Right cardiac atrium (tissue), 5 donors: ENCODE measurements around the gene RHOB. TPM values are rescaled to one million over a fixed set of nuclear protein-coding genes. Genes with fewer than 3 reads are reported as not detected.

Experiments used
- ATAC-seq, 2 donors: fragments of 200-7000 bp; cut with Tn5 transposase; one replicate each; pipeline versions ENCODE4 v1.8.0 to v1.9.1; 2020; ENCODE audit warnings: moderate library complexity in 2 of 2, mild to moderate bottlenecking in 1 of 2
- DNase-seq, 3 donors: peaks; one replicate each; pipeline ENCODE4 v3.0.0-alpha.2; 2020
- H3K27ac ChIP-seq: one replicate; pipeline ENCODE4 v1.5.1; 2013; ENCODE audit warnings: mild to moderate bottlenecking, low read length, control low read depth, moderate library complexity
- H3K27me3 ChIP-seq: one replicate; pipeline ENCODE4 v1.6.1; 2013; ENCODE audit not compliant: control insufficient read depth, insufficient read depth
- H3K4me1 ChIP-seq: one replicate; pipeline ENCODE4 v1.6.1; 2013; ENCODE audit warnings: low read length; ENCODE audit not compliant: control insufficient read depth, insufficient read depth
- H3K4me3 ChIP-seq: one replicate; pipeline ENCODE4 v1.5.1; 2013; ENCODE audit warnings: low read length, control low read depth
- H3K9me3 ChIP-seq: one replicate; pipeline ENCODE4 v1.6.1; 2013; ENCODE audit warnings: low read length; ENCODE audit not compliant: control insufficient read depth
- WGBS: extraction: QIAGEN DNeasy Blood & Tissue Kit; methylation state at CpG from one replicate; pipeline ENCODE4 v1.1.7; 2013; 5-methylcytosine and 5-hydroxymethylcytosine counted together
- intact Hi-C, 4 donors: fragments of 100-400 bp; cut with DNase I; formaldehyde crosslinking; loops; one replicate each; pipeline versions ENCODE4 v1.11.0 to v1.14.0; 2022 to 2023
- long read RNA-seq, 4 donors: library from polyadenylated mRNA; unstranded; transcript quantifications; one replicate each; pipeline ENCODE4 v2.0.0, GENCODE V29; 2020 to 2021
- polyA plus RNA-seq: library from polyadenylated mRNA; stranded (reverse); fragments of 200-250 nt; gene quantifications from one replicate; pipeline ENCODE4 v1.2.3, GENCODE V29; 2013
- total RNA-seq, 4 donors: library from RNA; stranded (reverse); fragmentation: NEBNext Ultra II Directional; extraction: Animal tissue kit (Norgen Biotek cat#: 25700); gene quantifications; one replicate each; pipeline ENCODE4 v1.2.1, GENCODE V29; 2021
- donor health status: healthy with polysubstance abuse.
- donor health status: DM: no; HTN: yes; CAD: no.
- donor health status: DM: no; HTN: no; CAD: no.
- donor health status: DM: no; HTN: yes; CAD: no; lungs with severe emphysema.
- donor health status: DM: yes; HTN: yes; CAD: no.

Gene RHOB
- total RNA-seq (100 to 1,000 TPM; 141 to 365 (median 217) TPM), polyA plus RNA-seq (315 TPM)
- long read RNA-seq, donor 1, transcript RHOB-201 (1 exons, 2,372 nt) = major isoform, 156 of 156 reads
- long read RNA-seq, donor 1, partial matches to known transcripts = 0 of 156 reads
- long read RNA-seq, donor 1, other reads (novel, unspliced or antisense) = 0 of 156 reads
- long read RNA-seq, donor 2, transcript RHOB-201 (1 exons, 2,372 nt) = major isoform, 57 of 57 reads
- long read RNA-seq, donor 2, partial matches to known transcripts = 0 of 57 reads
- long read RNA-seq, donor 2, other reads (novel, unspliced or antisense) = 0 of 57 reads
- long read RNA-seq, donor 3, transcript RHOB-201 (1 exons, 2,372 nt) = major isoform, 188 of 188 reads
- long read RNA-seq, donor 3, partial matches to known transcripts = 0 of 188 reads
- long read RNA-seq, donor 3, other reads (novel, unspliced or antisense) = 0 of 188 reads
- long read RNA-seq, donor 4, transcript RHOB-201 (1 exons, 2,372 nt) = major isoform, 38 of 38 reads
- long read RNA-seq, donor 4, partial matches to known transcripts = 0 of 38 reads
- long read RNA-seq, donor 4, other reads (novel, unspliced or antisense) = 0 of 38 reads

- WGBS = under 1% methylated on average over 60 of the region's 60 CpGs
- Histone ChIP-seq H3K9me3 (no peaks in the 10 kb centered on the region), H3K4me3 (peak within 1 kb of the TSS; percentile 81), H3K4me1 (peaks cover 5% of the 10 kb centered on the region), H3K27ac (peak within 1 kb of the TSS; percentile 97), H3K27me3 (no peaks in the 10 kb centered on the region)
- peak; percentile 97 to 99 (median 99) for DNase-seq
- intact Hi-C loops = loop anchor here (2.0 to 5.0 kb wide), 4 partner anchors 130 to 190 kb away; no protein-coding TSS in a partner anchor
- peak; percentile 93 to 94 for ATAC-seq
Measured at GRCh38 chr2:20446917-20447436, at the start of gene RHOB. Gene RHOB (plus strand): TSS chr2:20447074. CDS start chr2:20447466, 392 bp downstream.

DNA sequence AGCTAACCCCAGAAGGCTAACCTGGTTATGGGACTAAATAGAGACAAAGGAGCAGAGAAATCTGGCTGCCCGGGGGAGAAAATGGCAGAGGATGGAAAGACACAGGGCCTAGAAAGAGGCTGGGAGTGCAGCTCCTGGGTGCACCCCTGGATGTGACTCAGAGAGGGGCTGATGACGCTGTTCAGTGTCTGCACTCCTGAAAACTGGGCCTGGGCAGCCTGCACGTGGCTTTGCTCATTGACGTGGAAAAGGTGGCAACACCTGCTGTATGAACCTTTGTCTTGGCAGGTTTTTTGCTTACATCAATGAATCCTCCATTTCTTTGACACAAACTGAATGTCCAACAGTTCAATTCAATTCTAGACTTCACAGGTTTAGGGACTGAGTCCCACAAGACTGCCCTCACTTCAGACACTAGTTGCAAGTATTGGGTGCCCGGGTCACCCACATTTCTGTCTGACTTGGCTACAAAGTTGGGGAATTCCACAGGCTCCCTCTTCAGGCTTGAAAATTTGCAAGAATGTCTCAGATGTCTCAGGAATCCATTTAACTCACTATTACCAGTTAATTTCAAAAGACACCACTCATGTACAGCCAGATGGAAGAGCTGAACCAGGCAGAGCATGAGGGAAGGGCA, 48.9 kb upstream of the RHOB start:
- intact Hi-C loops = no loop called here
- no peak for ATAC-seq
- no peaks in the 10 kb centered on the region for H3K4me1 ChIP-seq
- no peaks in the 10 kb centered on the region for H3K9me3 ChIP-seq
- no peak overlapping the region for H3K27ac ChIP-seq
- no peaks in the 10 kb centered on the region for H3K27me3 ChIP-seq
- DNase-seq = no peak
- WGBS = 90% methylated on average over 5 of the region's 5 CpGs
- H3K4me3 ChIP-seq = no peak overlapping the region

DNA sequence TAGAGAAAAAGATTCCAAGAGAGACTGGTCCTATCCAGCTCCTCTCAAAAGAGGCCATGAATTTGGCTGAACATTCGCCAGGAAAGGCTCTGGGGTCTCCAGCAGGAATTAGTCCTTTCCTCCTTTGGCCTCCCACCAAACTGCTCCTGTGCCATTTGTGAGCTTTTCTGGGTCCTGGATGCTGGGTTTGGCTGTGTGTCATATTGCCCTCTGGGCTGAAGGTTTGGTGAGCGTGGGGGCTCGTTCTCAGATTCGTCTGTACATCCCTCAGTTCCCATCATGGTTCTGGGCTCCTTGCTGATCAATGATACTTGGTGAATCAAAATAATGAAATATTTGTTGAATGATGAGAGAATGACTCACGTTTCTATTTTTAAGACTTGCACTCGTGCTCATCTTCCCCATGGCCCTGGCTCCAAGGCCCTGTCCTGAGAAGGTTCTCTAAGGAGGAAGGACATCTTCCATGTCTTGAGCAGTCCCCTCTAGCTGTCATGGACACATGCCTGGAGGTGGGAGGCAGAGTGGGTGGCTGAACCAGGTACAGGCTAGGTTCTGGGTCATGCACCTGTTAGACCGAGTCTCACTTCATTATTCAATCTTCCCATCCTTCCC, 47.8 kb upstream of the RHOB start:
- H3K27me3 ChIP-seq = no peaks in the 10 kb centered on the region
- no peak for ATAC-seq
- H3K27ac ChIP-seq = no peak overlapping the region
- 72% methylated on average over 7 of the region's 7 CpGs for WGBS
- H3K4me3 ChIP-seq = no peak overlapping the region
- no peaks in the 10 kb centered on the region for H3K4me1 ChIP-seq
- H3K9me3 ChIP-seq = no peaks in the 10 kb centered on the region
- intact Hi-C loops = no loop called here
- DNase-seq = no peak

GRCh38 chr2:20400306-20400705, 46.6 kb upstream of the RHOB start:
- no peak for DNase-seq
- 92% methylated on average over 1 of the region's 1 CpG for WGBS
- no peak for ATAC-seq
- intact Hi-C loops = no loop called here
- H3K27ac ChIP-seq = no peak overlapping the region
- no peaks in the 10 kb centered on the region for H3K9me3 ChIP-seq
- H3K4me3 ChIP-seq = no peak overlapping the region
- no peaks in the 10 kb centered on the region for H3K27me3 ChIP-seq
- H3K4me1 ChIP-seq = no peaks in the 10 kb centered on the region

- 61% methylated on average over 3 of the region's 3 CpGs for WGBS
- no peak for ATAC-seq
- Histone ChIP-seq H3K4me1 (no peaks in the 10 kb centered on the region), H3K9me3 (no peaks in the 10 kb centered on the region), H3K27me3 (no peaks in the 10 kb centered on the region), H3K27ac (no peak overlapping the region), H3K4me3 (no peak overlapping the region)
- no peak for DNase-seq
- intact Hi-C loops = no loop called here
Measured at GRCh38 chr2:20400787-20401488, 45.9 kb upstream of the RHOB start.

DNA sequence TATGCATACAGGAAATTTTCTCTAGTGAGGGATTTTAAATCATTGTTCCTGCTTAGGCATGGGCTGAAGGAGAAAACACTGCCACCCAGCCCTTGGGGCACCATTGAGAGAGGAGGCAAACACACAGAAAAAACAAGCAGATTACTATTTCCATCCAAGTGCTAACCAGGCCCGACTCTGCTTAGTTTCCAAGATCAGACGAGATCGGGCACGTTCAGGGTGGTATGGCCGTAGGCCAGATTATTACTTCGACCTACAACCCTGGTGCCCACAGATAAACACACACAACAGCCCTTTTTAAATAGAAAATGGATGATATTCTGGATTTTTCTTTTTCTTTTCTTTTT, 45.4 kb upstream of the RHOB start:
- Histone ChIP-seq H3K4me1 (no peaks in the 10 kb centered on the region), H3K27me3 (no peaks in the 10 kb centered on the region), H3K4me3 (no peak overlapping the region), H3K27ac (no peak overlapping the region), H3K9me3 (no peaks in the 10 kb centered on the region)
- intact Hi-C loops = no loop called here
- DNase-seq (no peak), ATAC-seq (no peak)
- 91% methylated on average over 6 of the region's 6 CpGs for WGBS

DNA sequence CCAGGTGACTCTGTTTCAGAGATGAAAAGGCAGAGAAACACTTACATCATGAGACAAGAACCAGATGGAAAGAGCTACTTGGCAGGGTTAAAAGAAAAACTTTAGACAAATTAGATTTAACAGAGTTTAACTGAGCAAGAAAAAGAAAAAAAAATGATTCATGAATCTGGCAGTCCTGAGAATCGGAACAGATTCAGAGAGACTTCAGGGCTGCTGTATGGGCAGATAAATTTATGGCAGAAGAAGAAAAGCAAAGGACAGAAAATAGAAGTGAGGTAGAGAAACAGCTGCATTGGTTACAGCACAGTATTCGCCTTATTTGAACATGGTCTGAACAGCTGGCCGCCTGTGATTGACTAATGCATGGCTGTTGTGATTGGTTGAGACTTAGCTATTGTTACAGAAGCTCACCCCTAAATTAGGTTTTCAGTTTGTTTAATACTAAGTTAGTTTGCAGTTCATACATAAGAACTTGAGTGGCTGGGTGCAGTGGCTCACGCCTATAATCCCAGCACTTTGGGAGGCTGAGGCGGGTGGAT, 43.0 kb upstream of the RHOB start:
- no peaks in the 10 kb centered on the region for H3K4me1 ChIP-seq
- DNase-seq = no peak
- H3K27me3 ChIP-seq = no peaks in the 10 kb centered on the region
- no peak for ATAC-seq
- intact Hi-C loops = no loop called here
- no peaks in the 10 kb centered on the region for H3K9me3 ChIP-seq
- H3K27ac ChIP-seq = no peak overlapping the region
- 85% methylated on average over 5 of the region's 5 CpGs for WGBS
- no peak overlapping the region for H3K4me3 ChIP-seq

DNA sequence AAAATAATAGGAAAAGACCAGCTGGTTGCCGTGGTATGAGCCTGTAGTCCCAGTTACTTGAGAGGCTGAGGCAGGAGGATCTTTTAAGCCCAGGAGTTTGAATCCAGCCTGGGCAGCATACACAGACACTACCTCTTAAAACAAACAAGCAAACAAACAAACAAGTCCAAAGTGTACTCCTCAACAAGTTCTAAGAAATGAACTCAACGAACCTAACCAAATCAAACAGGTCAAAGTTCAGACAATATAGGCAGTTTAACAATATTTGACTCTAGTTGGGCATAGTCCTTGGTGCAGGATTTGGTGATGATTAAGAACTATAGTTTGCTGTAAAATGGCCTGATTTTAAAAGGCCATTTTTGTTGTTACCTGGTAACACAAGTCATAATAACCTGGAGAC, 41.9 kb upstream of the RHOB start:
- Histone ChIP-seq H3K27ac (no peak overlapping the region), H3K4me1 (no peaks in the 10 kb centered on the region), H3K27me3 (no peaks in the 10 kb centered on the region), H3K4me3 (no peak overlapping the region), H3K9me3 (no peaks in the 10 kb centered on the region)
- DNase-seq (no peak), ATAC-seq (no peak)
- WGBS = 93% methylated on average over 2 of the region's 2 CpGs
- intact Hi-C loops = no loop called here

DNA sequence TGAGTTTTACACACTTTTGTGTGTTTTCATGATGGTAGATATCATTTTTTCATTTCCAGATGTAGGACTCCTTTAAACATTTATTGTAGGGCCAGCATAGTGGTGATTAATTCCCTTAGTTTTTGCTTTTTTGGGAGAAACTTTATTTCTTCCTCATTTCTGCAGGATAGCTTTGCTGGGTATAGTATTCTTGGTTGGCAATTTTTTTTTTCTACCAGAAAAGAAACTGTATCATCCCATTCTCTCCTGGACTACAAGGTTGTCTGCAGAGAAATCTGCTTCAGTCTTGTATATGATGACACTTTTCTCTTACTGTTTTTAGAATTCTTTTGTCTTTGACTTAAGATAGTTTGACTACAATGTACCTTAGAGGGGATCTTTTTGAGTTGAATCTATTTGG, 37.8 kb upstream of the RHOB start:
- DNase-seq (no peak), ATAC-seq (no peak)
- H3K9me3 ChIP-seq = no peaks in the 10 kb centered on the region
- H3K4me3 ChIP-seq = no peak overlapping the region
- no peak overlapping the region for H3K27ac ChIP-seq
- H3K27me3 ChIP-seq = no peaks in the 10 kb centered on the region
- intact Hi-C loops = no loop called here
- H3K4me1 ChIP-seq = no peaks in the 10 kb centered on the region

DNA sequence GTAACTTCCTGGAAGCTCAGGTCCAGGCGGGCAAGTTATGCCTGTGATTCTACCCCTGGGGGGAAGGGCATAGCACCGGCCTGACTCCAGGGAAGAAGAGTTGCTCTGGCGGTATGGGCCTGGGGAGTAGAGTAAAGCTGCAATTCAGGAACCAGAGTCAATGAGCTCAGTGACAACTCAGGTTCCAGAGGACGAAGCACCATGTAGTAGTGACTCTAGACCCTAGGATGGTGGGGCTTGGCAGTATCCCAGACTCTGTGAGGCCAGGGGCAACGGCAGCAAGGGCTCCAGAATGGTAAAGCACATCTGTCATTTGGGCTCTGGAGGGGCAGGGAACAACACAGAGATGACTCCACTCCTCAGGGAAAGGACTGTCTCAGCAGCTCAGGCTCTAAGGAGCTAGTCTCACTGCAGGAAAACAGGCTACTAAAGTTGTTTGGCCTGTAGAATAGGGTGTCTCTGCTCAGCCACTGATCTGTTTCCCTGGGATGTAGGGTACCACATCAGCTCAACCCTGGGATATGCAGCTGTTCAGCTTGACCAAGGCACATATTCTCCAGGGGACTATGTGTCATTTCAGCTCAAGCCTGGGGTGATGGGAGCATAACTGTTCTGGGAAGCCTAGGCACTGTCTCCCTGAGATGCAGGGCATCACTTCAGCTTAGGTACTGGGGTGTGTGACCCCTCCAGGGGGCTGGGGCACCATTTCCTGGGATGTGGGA, 36.2 kb upstream of the RHOB start:
- intact Hi-C loops = no loop called here
- Histone ChIP-seq H3K27me3 (no peaks in the 10 kb centered on the region), H3K4me1 (no peaks in the 10 kb centered on the region), H3K27ac (no peak overlapping the region), H3K9me3 (no peaks in the 10 kb centered on the region), H3K4me3 (no peak overlapping the region)
- WGBS = 86% methylated on average over 5 of the region's 5 CpGs
- DNase-seq (no peak), ATAC-seq (peak in 1 of 2 donors; percentile 11)
